GM23338 (cell line): Measurements from ENCODE around the gene PCK2. TPM values are rescaled to one million over a fixed set of nuclear protein-coding genes. Genes with fewer than 3 reads are reported as not detected.

Source experiments
- ATAC-seq: fragments of 200-7000 bp; cut with Tn5 transposase; 3 replicates; pipeline ENCODE4 v1.9.1; 2020
- DNase-seq: peaks from one replicate; pipeline ENCODE4 v3.0.0-alpha.2; 2015; ENCODE audit warnings: low spot score
- H2AFZ ChIP-seq: fragments of 200-600 bp; sonication (generic); 2 replicates; pipeline ENCODE4 v1.8.0; 2016; ENCODE audit warnings: antibody characterized with exemption, mild to moderate bottlenecking, moderate library complexity
- H3F3A ChIP-seq: fragments of 200-600 bp; sonication (generic); replicated peaks from 2 replicates; pipeline ENCODE4 v1.8.0; 2017; ENCODE audit warnings: antibody characterized with exemption, mixed run types, low read depth
- H3K27ac ChIP-seq: fragments of 200-600 bp; sonication (generic); 2 replicates; pipeline ENCODE4 v1.6.1; 2016; ENCODE audit warnings: low read depth
- H3K27me3 ChIP-seq: fragments of 200-600 bp; sonication (generic); 2 replicates; pipeline ENCODE4 v1.8.0; 2016; ENCODE audit warnings: mild to moderate bottlenecking, mixed run types, moderate library complexity; ENCODE audit not compliant: insufficient read depth
- H3K36me3 ChIP-seq: fragments of 200-600 bp; sonication (generic); 2 replicates; pipeline ENCODE4 v1.8.0; 2016; ENCODE audit warnings: mild to moderate bottlenecking; ENCODE audit not compliant: insufficient read depth
- H3K4me1 ChIP-seq: fragments of 200-600 bp; sonication (generic); 2 replicates; pipeline ENCODE4 v1.8.0; 2016; ENCODE audit warnings: mild to moderate bottlenecking, moderate library complexity; ENCODE audit not compliant: insufficient read depth
- H3K4me2 ChIP-seq: fragments of 200-600 bp; sonication (generic); 2 replicates; pipeline ENCODE4 v1.7.1; 2017; ENCODE audit warnings: mixed run types
- H3K4me3 ChIP-seq: fragments of 200-600 bp; sonication (generic); 2 replicates; pipeline ENCODE4 v1.6.1; 2016; ENCODE audit warnings: mixed run types
- H3K79me2 ChIP-seq: fragments of 200-600 bp; sonication (generic); replicated peaks from 2 replicates; pipeline ENCODE4 v1.8.0; 2017; ENCODE audit warnings: mild to moderate bottlenecking; ENCODE audit not compliant: insufficient read depth
- H3K9me2 ChIP-seq: fragments of 200-600 bp; sonication (generic); 2 replicates; pipeline ENCODE4 v1.8.0; 2017; ENCODE audit not compliant: insufficient read depth
- H4K20me1 ChIP-seq: fragments of 200-600 bp; sonication (generic); replicated peaks from 2 replicates; pipeline ENCODE4 v1.8.0; 2017; ENCODE audit warnings: mild to moderate bottlenecking; ENCODE audit not compliant: insufficient read depth
- H3K27ac Mint-ChIP-seq: 2 replicates; pipeline ENCODE4 v1.8.0; 2020; ENCODE audit warnings: inconsistent platforms, mild to moderate bottlenecking, moderate library complexity, mixed read lengths
- H3K27me3 Mint-ChIP-seq: 3 replicates; pipeline ENCODE4 v1.8.0; 2022; ENCODE audit warnings: low read depth, mild to moderate bottlenecking, moderate library complexity, mixed read lengths, inconsistent platforms; ENCODE audit not compliant: insufficient read depth, poor library complexity
- H3K36me3 Mint-ChIP-seq: 3 replicates; pipeline ENCODE4 v1.8.0; 2021; ENCODE audit warnings: low read depth, mild to moderate bottlenecking, inconsistent platforms, moderate library complexity, mixed read lengths
- H3K4me1 Mint-ChIP-seq: 3 replicates; pipeline ENCODE4 v1.8.0; 2020; ENCODE audit warnings: mild to moderate bottlenecking, inconsistent platforms, mixed read lengths
- H3K4me3 Mint-ChIP-seq: 3 replicates; pipeline ENCODE4 v1.8.0; 2021; ENCODE audit warnings: moderate library complexity, mild to moderate bottlenecking, inconsistent platforms, mixed read lengths
- H3K9me3 Mint-ChIP-seq: 3 replicates; pipeline ENCODE4 v1.8.0; 2020; ENCODE audit warnings: moderate library complexity, mild to moderate bottlenecking, inconsistent platforms, mixed read lengths
- EZH2 ChIP-seq: fragments of 200-600 bp; sonication (generic); IDR thresholded peaks from one replicate; pipeline ENCODE4 v1.8.0; 2017; ENCODE audit warnings: antibody characterized with exemption, mild to moderate bottlenecking, low read depth; ENCODE audit not compliant: unreplicated experiment
- NANOG ChIP-seq: IDR thresholded peaks from 2 replicates; pipeline ENCODE4 v1.6.1; 2016; ENCODE audit warnings: antibody characterized with exemption, borderline replicate concordance
- POLR2AphosphoS5 ChIP-seq: IDR thresholded peaks from 2 replicates; pipeline ENCODE4 v1.6.1; 2016; ENCODE audit warnings: antibody characterized with exemption, low read depth
- ZNF331 ChIP-seq: fragments of 250-450 bp; sonication (Bioruptor Pico); IDR thresholded peaks from 2 replicates; pipeline ENCODE4 v1.5.0; 2020; ENCODE audit warnings: low read depth, mild to moderate bottlenecking, moderate library complexity
- polyA plus RNA-seq: library from polyadenylated mRNA; unstranded; fragments of >200 nt; fragmentation: Nextera tagmentation; extraction: Ambion mirVana; gene quantifications from 2 replicates; pipeline ENCODE4 v1.2.1, GENCODE V29; 2016
- total RNA-seq: library from RNA; depleted of rRNA; stranded (reverse); fragments of >200 nt; shearing (Covaris generic); gene quantifications from 2 replicates; pipeline ENCODE4 v1.2.3, GENCODE V29; 2014
- TF ChIP-seq, protein P1 (sequence below): IDR thresholded peaks from 2 replicates; pipeline ENCODE4 v1.6.1; 2016; ENCODE audit warnings: antibody characterized with exemption
- TF ChIP-seq, protein P2 (sequence below): IDR thresholded peaks from one replicate; pipeline ENCODE4 v1.6.1; 2018; ENCODE audit warnings: antibody characterized with exemption; ENCODE audit not compliant: unreplicated experiment
- TF ChIP-seq, protein P3 (sequence below): fragments of 250-450 bp; sonication (Bioruptor Pico); IDR thresholded peaks from 2 replicates; pipeline ENCODE4 v1.5.0; 2020; ENCODE audit warnings: mild to moderate bottlenecking, moderate library complexity

The PCK2 gene
- total and polyA plus RNA-seq, 2 experiments from 2014 or later: 53.5 to 103 TPM

DNA sequence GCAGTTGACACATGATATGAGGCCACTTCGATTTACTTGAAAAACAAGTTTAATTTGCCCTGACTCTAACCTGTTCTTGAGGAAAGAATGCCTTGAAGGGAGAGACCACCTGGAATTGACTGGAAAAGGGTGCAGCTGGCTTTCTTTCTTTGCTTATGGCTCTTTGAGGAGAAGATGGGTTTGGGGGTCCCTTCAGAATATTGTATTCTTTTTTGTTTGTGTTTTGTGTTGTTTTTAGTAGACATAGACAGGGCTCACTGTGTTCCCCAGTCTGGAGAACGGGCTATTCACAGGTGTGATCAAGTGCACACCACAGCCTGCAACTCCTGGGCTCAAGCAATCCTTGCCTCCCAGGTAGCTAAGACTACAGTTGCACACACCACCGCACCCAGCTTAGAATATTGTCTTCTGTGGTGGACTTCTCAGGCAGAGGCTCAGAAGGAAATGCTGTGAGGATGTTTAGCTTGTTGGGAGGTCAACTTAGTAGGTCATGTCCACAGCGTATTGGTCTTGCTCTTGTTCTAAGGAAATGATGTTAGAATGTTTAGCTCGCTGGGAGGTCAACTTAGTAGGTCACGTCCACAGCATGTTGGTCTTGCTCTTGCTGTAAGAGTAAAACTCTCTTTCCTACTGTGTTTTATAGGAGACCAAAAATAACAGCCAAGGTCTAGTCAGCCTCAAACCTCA lies 22.2 kb downstream of the PCK2 start:
- no peak for DNase-seq
- Mint-ChIP-seq H3K27ac (no peak overlapping the region), H3K4me3 (peak overlapping the region; percentile 93), H3K4me1 (peaks cover 16% of the 10 kb centered on the region), H3K36me3 (peaks cover 37% of the 10 kb centered on the region), H3K9me3 (peaks cover 3% of the 10 kb centered on the region; the same call in 1 of the 3 replicates), H3K27me3 (peaks cover 21% of the 10 kb centered on the region)
- no peak overlapping the region for H2AFZ ChIP-seq
- H3K4me3 ChIP-seq: peak overlapping the region; percentile 77
- H3K36me3 ChIP-seq: peaks cover 16% of the 10 kb centered on the region; the same call in 1 of the 2 replicates
- peak overlapping the region; percentile 78 for H3K4me2 ChIP-seq
- TF ChIP-seq, protein P1, sequence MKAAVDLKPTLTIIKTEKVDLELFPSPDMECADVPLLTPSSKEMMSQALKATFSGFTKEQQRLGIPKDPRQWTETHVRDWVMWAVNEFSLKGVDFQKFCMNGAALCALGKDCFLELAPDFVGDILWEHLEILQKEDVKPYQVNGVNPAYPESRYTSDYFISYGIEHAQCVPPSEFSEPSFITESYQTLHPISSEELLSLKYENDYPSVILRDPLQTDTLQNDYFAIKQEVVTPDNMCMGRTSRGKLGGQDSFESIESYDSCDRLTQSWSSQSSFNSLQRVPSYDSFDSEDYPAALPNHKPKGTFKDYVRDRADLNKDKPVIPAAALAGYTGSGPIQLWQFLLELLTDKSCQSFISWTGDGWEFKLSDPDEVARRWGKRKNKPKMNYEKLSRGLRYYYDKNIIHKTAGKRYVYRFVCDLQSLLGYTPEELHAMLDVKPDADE: no peak
- no peak for TF ChIP-seq ZNF331 (CRISPR knock-in tag)
- TF ChIP-seq EZH2: no peak
- TF ChIP-seq, protein P2, sequence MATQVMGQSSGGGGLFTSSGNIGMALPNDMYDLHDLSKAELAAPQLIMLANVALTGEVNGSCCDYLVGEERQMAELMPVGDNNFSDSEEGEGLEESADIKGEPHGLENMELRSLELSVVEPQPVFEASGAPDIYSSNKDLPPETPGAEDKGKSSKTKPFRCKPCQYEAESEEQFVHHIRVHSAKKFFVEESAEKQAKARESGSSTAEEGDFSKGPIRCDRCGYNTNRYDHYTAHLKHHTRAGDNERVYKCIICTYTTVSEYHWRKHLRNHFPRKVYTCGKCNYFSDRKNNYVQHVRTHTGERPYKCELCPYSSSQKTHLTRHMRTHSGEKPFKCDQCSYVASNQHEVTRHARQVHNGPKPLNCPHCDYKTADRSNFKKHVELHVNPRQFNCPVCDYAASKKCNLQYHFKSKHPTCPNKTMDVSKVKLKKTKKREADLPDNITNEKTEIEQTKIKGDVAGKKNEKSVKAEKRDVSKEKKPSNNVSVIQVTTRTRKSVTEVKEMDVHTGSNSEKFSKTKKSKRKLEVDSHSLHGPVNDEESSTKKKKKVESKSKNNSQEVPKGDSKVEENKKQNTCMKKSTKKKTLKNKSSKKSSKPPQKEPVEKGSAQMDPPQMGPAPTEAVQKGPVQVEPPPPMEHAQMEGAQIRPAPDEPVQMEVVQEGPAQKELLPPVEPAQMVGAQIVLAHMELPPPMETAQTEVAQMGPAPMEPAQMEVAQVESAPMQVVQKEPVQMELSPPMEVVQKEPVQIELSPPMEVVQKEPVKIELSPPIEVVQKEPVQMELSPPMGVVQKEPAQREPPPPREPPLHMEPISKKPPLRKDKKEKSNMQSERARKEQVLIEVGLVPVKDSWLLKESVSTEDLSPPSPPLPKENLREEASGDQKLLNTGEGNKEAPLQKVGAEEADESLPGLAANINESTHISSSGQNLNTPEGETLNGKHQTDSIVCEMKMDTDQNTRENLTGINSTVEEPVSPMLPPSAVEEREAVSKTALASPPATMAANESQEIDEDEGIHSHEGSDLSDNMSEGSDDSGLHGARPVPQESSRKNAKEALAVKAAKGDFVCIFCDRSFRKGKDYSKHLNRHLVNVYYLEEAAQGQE: no peak
- TF ChIP-seq NANOG: no peak
- TF ChIP-seq POLR2AphosphoS5: no peak
- TF ChIP-seq, protein P3, sequence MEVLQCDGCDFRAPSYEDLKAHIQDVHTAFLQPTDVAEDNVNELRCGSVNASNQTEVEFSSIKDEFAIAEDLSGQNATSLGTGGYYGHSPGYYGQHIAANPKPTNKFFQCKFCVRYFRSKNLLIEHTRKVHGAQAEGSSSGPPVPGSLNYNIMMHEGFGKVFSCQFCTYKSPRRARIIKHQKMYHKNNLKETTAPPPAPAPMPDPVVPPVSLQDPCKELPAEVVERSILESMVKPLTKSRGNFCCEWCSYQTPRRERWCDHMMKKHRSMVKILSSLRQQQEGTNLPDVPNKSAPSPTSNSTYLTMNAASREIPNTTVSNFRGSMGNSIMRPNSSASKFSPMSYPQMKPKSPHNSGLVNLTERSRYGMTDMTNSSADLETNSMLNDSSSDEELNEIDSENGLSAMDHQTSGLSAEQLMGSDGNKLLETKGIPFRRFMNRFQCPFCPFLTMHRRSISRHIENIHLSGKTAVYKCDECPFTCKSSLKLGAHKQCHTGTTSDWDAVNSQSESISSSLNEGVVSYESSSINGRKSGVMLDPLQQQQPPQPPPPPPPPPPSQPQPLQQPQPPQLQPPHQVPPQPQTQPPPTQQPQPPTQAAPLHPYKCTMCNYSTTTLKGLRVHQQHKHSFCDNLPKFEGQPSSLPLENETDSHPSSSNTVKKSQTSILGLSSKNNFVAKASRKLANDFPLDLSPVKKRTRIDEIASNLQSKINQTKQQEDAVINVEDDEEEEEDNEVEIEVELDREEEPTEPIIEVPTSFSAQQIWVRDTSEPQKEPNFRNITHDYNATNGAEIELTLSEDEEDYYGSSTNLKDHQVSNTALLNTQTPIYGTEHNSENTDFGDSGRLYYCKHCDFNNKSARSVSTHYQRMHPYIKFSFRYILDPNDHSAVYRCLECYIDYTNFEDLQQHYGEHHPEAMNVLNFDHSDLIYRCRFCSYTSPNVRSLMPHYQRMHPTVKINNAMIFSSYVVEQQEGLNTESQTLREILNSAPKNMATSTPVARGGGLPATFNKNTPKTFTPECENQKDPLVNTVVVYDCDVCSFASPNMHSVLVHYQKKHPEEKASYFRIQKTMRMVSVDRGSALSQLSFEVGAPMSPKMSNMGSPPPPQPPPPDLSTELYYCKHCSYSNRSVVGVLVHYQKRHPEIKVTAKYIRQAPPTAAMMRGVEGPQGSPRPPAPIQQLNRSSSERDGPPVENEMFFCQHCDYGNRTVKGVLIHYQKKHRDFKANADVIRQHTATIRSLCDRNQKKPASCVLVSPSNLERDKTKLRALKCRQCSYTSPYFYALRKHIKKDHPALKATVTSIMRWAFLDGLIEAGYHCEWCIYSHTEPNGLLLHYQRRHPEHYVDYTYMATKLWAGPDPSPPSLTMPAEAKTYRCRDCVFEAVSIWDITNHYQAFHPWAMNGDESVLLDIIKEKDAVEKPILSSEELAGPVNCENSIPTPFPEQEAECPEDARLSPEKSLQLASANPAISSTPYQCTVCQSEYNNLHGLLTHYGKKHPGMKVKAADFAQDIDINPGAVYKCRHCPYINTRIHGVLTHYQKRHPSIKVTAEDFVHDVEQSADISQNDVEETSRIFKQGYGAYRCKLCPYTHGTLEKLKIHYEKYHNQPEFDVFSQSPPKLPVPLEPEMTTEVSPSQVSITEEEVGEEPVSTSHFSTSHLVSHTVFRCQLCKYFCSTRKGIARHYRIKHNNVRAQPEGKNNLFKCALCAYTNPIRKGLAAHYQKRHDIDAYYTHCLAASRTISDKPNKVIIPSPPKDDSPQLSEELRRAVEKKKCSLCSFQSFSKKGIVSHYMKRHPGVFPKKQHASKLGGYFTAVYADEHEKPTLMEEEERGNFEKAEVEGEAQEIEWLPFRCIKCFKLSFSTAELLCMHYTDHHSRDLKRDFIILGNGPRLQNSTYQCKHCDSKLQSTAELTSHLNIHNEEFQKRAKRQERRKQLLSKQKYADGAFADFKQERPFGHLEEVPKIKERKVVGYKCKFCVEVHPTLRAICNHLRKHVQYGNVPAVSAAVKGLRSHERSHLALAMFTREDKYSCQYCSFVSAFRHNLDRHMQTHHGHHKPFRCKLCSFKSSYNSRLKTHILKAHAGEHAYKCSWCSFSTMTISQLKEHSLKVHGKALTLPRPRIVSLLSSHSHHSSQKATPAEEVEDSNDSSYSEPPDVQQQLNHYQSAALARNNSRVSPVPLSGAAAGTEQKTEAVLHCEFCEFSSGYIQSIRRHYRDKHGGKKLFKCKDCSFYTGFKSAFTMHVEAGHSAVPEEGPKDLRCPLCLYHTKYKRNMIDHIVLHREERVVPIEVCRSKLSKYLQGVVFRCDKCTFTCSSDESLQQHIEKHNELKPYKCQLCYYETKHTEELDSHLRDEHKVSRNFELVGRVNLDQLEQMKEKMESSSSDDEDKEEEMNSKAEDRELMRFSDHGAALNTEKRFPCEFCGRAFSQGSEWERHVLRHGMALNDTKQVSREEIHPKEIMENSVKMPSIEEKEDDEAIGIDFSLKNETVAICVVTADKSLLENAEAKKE: no peak
- peaks cover 11% of the 10 kb centered on the region for H3K79me2 ChIP-seq
- no peak overlapping the region for H3K27ac ChIP-seq
- ATAC-seq: no peak
- H3K27me3 ChIP-seq: no peaks in the 10 kb centered on the region
- H3K4me1 ChIP-seq: peaks cover 6% of the 10 kb centered on the region
- H3K9me2 ChIP-seq: no peaks in the 10 kb centered on the region
- H3F3A ChIP-seq: peaks cover 6% of the 10 kb centered on the region; the same call in 1 of the 2 replicates
- H4K20me1 ChIP-seq: no peaks in the 10 kb centered on the region; the same call in none of the 2 replicates
